Testis (tissue), 3 donors: ENCODE results near the gene CASP7. TPM values are rescaled to one million over a fixed set of nuclear protein-coding genes. Genes with fewer than 3 reads are reported as not detected.

Experiments used
- DNase-seq: peaks from one replicate; pipeline ENCODE4 v3.0.0-alpha.2; 2019
- H3K27ac ChIP-seq, 2 donors: fragments of 200-600 bp; sonication (generic); one replicate each; pipeline ENCODE4 v1.5.1; 2019
- H3K27me3 ChIP-seq: fragments of 200-600 bp; sonication (generic); one replicate; pipeline ENCODE4 v1.5.1; 2019
- H3K36me3 ChIP-seq: fragments of 200-600 bp; sonication (generic); one replicate; pipeline ENCODE4 v1.5.1; 2017; ENCODE audit warnings: low read depth; ENCODE audit errors: missing control alignments
- H3K4me1 ChIP-seq: fragments of 200-600 bp; sonication (generic); one replicate; pipeline ENCODE4 v1.5.1; 2019
- H3K4me3 ChIP-seq, 2 donors: fragments of 200-600 bp; sonication (generic); one replicate each; pipeline ENCODE4 v1.5.1; 2017 to 2019
- H3K9me3 ChIP-seq: fragments of 200-600 bp; sonication (generic); one replicate; pipeline ENCODE4 v1.5.1; 2017
- CTCF ChIP-seq, 3 experiments: fragments of 450-650 bp in 2 of 3; fragments of 200-600 bp in 1 of 3; sonication (generic) in 1 of 3; IDR thresholded peaks; one replicate each; pipeline ENCODE4 v1.5.1; 2016 to 2019; ENCODE audit warnings: antibody characterized with exemption in 3 of 3, mild to moderate bottlenecking in 2 of 3, moderate library complexity in 1 of 3
- POLR2A ChIP-seq: fragments of 450-650 bp; IDR thresholded peaks from one replicate; pipeline ENCODE4 v1.6.1; 2017; ENCODE audit warnings: antibody characterized with exemption, mild to moderate bottlenecking, moderate library complexity
- WGBS, 2 donors: methylation state at CpG; one replicate each; pipeline ENCODE4 v1.1.5; 2018; 5-methylcytosine and 5-hydroxymethylcytosine counted together
- intact Hi-C: fragments of 100-400 bp; cut with DNase I; formaldehyde crosslinking; loops from one replicate; pipeline ENCODE4 v1.15.1; 2023; ENCODE audit warnings: low total_unique reads
- polyA plus RNA-seq: library from polyadenylated mRNA; stranded (reverse); fragments of 350-450 nt; fragmentation: Illumina TruSeq; extraction: RNeasy Lipid Tissue Mini Kit (QIAGEN cat#74804); gene quantifications from one replicate; pipeline ENCODE4 v1.2.3, GENCODE V29; 2014; ENCODE audit warnings: low read depth, low replicate concordance; ENCODE audit not compliant: insufficient read depth
- total RNA-seq, 2 donors: library from RNA; depleted of rRNA; stranded (reverse); fragments of >200 nt; gene quantifications; one replicate each; pipeline ENCODE4 v1.2.3, GENCODE V29; 2016

Gene CASP7
- total and polyA plus RNA-seq, 3 donors from 2014 or later: 7.5 to 12.7 (median 11.8) TPM

GRCh38 chr10:113681533-113682470 lies 2.1 kb downstream of the CASP7 start:
- Histone ChIP-seq H3K27me3 (no peaks in the 10 kb centered on the region), H3K9me3 (no peaks in the 10 kb centered on the region), H3K36me3 (no peaks in the 10 kb centered on the region), H3K27ac (no peak overlapping the region), H3K4me1 (no peaks in the 10 kb centered on the region), H3K4me3 (no peak overlapping the region)
- intact Hi-C loops: no loop called here
- DNase-seq: no peak
- TF ChIP-seq CTCF (IDR thresholded peaks at IDR 0.05): no peak
- WGBS, 2 donors: 72 to 84% methylated on average over 5 of the region's 5 CpGs

GRCh38 chr10:113683300-113683699 lies 3.6 kb downstream of the CASP7 start:
- no peaks in the 10 kb centered on the region for H3K4me1 ChIP-seq
- intact Hi-C loops: no loop called here
- no peak overlapping the region for H3K4me3 ChIP-seq
- no peaks in the 10 kb centered on the region for H3K36me3 ChIP-seq
- WGBS, 2 donors: 89 to 91% methylated on average over 2 of the region's 2 CpGs
- H3K9me3 ChIP-seq: no peaks in the 10 kb centered on the region
- H3K27me3 ChIP-seq: no peaks in the 10 kb centered on the region
- no peak for DNase-seq
- H3K27ac ChIP-seq: no peak overlapping the region
- TF ChIP-seq POLR2A: no peak
- no peak for TF ChIP-seq CTCF (IDR thresholded peaks at IDR 0.05)

- no peaks in the 10 kb centered on the region for H3K36me3 ChIP-seq
- H3K27ac ChIP-seq: no peak overlapping the region
- H3K4me3 ChIP-seq: no peak overlapping the region
- no peak for DNase-seq
- TF ChIP-seq CTCF (IDR thresholded peaks at IDR 0.05) (no peak), POLR2A (no peak)
- H3K4me1 ChIP-seq: no peaks in the 10 kb centered on the region
- H3K9me3 ChIP-seq: no peaks in the 10 kb centered on the region
- intact Hi-C loops: no loop called here
- no peaks in the 10 kb centered on the region for H3K27me3 ChIP-seq
- WGBS, 2 donors: 91 to 93% methylated on average over 3 of the region's 3 CpGs
These were observed 6.3 kb downstream of the CASP7 start for GRCh38 chr10:113686028-113686427.

GRCh38 chr10:113687037-113687436 lies 7.3 kb downstream of the CASP7 start:
- no peaks in the 10 kb centered on the region for H3K27me3 ChIP-seq
- no peaks in the 10 kb centered on the region for H3K9me3 ChIP-seq
- no peak for DNase-seq
- TF ChIP-seq POLR2A (no peak), CTCF (IDR thresholded peaks at IDR 0.05) (no peak)
- WGBS, 2 donors: 90 to 97% methylated on average over 4 of the region's 4 CpGs
- no peak overlapping the region for H3K27ac ChIP-seq
- no peak overlapping the region for H3K4me3 ChIP-seq
- no peaks in the 10 kb centered on the region for H3K4me1 ChIP-seq
- no peaks in the 10 kb centered on the region for H3K36me3 ChIP-seq
- intact Hi-C loops: no loop called here

- H3K36me3 ChIP-seq: no peaks in the 10 kb centered on the region
- no peak for TF ChIP-seq CTCF (IDR thresholded peaks at IDR 0.05)
- TF ChIP-seq POLR2A: no peak
- intact Hi-C loops: no loop called here
- no peaks in the 10 kb centered on the region for H3K4me1 ChIP-seq
- no peak for DNase-seq
- no peak overlapping the region for H3K4me3 ChIP-seq
- H3K27me3 ChIP-seq: no peaks in the 10 kb centered on the region
- no peaks in the 10 kb centered on the region for H3K9me3 ChIP-seq
- H3K27ac ChIP-seq: no peak overlapping the region
- 90 to 100% methylated on average over 1 of the region's 1 CpG for WGBS, 2 donors
These were observed 9.3 kb downstream of the CASP7 start for GRCh38 chr10:113689057-113689456.
